Measurements from ENCODE around the gene PI4KA. TPM values are rescaled to one million over a fixed set of nuclear protein-coding genes. Genes with fewer than 3 reads are reported as not detected.

The PI4KA gene
- total and polyA plus RNA-seq, 2 experiments from 2014 or later = 83.7 to 85.2 TPM

DNA sequence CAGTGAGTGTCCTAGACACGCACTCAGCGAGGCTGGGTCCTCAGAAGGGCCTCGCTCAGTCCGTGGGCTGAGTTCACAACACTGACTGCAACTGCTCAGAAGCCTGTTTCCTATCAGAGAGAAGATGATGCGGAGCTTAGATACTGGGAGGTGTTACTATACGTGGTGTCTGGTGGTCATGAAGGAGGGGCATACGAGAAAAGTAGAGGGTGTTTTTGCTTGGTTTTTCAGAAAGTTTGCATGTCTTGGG lies 94.2 kb downstream of the PI4KA start:
- no peaks in the 10 kb centered on the region for H3K27me3 ChIP-seq
- H3K36me3 ChIP-seq = peaks cover 13% of the 10 kb centered on the region
- DNase-seq (ENCODE audit: low read depth in 1 of 2, low spot score in 1 of 2) = no peak
- no peaks in the 10 kb centered on the region for H3K4me1 ChIP-seq (ENCODE audit: low read depth)
- no peak overlapping the region for H3K4me3 ChIP-seq
- H3K9me3 ChIP-seq (ENCODE audit: low read depth) = no peaks in the 10 kb centered on the region
- TF ChIP-seq, protein P1, sequence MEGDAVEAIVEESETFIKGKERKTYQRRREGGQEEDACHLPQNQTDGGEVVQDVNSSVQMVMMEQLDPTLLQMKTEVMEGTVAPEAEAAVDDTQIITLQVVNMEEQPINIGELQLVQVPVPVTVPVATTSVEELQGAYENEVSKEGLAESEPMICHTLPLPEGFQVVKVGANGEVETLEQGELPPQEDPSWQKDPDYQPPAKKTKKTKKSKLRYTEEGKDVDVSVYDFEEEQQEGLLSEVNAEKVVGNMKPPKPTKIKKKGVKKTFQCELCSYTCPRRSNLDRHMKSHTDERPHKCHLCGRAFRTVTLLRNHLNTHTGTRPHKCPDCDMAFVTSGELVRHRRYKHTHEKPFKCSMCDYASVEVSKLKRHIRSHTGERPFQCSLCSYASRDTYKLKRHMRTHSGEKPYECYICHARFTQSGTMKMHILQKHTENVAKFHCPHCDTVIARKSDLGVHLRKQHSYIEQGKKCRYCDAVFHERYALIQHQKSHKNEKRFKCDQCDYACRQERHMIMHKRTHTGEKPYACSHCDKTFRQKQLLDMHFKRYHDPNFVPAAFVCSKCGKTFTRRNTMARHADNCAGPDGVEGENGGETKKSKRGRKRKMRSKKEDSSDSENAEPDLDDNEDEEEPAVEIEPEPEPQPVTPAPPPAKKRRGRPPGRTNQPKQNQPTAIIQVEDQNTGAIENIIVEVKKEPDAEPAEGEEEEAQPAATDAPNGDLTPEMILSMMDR (IDR thresholded peaks at IDR 0.05; ENCODE audit: low read depth, low read length) = no peak
- no peak overlapping the region for H3K27ac ChIP-seq

DNA sequence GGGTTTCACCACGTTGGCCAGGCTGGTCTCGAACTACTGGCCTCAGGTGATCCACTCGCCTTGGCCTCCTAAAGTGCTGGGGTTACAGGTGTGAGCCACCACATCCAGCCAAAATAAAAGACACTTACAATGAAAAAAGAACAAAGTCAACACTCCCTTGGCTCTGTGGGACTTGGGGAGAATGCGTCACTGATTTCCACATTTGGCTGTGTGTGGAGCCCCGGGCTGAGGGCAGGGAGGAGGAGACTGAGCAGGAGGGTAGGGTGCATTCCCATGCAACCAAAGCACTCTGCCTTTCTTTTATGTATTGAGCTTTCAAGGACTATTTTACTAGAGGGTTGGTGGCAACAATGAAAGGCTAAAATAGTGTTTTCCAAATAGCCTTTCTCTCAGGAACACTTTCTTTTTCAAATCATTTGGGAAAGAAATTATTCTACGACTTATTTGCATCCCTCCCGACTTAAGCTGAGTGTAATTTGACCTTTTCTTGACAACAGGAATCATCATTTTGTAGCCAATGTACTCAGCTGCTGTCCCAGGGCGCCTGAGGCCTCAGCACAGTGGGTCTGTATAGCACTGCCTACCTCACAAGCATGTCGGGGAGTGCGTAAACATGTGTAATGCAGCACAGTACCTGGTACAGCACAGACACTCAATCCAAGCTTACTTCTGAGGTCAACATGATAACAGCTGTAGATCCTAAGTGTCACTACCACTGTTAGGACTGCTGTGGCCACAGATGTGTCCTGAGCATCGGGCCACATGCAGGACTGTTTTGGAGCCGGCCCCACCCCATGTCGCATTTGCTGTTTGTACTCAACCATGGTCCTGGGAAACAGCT lies 94.8 kb downstream of the PI4KA start:
- TF ChIP-seq, protein P1 (IDR thresholded peaks at IDR 0.05; ENCODE audit: low read depth, low read length) = no peak
- Histone ChIP-seq H3K36me3 (peaks cover 13% of the 10 kb centered on the region), H3K4me3 (no peak overlapping the region), H3K4me1 (ENCODE audit: low read depth) (no peaks in the 10 kb centered on the region), H3K27ac (no peak overlapping the region), H3K9me3 (ENCODE audit: low read depth) (no peaks in the 10 kb centered on the region), H3K27me3 (no peaks in the 10 kb centered on the region)
- no peak for DNase-seq (ENCODE audit: low read depth in 1 of 2, low spot score in 1 of 2)

DNA sequence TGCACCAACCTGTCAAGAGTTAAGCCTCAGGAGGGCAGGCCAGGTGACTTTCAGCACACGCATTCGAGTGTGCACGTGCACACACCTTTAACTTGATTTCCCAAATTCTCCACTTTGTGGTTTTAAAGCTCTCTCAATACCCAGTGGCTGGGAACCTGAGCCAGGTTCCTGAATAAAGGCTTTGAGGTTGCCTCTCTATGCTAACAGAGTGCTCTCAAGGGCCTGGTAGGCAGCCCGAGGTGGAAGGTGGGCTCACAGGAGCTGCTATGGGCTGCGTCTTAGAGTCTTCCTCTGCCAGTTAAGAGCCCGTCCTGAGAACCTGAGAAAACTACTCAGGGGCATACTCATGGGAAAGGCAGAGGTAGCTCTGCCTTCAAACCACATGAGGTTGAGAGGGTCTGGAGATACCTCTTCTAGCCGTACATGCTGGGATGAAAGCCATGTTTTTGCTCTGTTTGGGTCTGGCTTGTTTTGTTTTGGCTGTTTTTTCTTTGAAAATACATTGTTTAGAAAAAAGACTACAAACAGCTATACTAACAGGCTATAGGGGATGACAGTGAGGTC lies 96.3 kb downstream of the PI4KA start:
- TF ChIP-seq, protein P1 (IDR thresholded peaks at IDR 0.05; ENCODE audit: low read depth, low read length) = no peak
- no peaks in the 10 kb centered on the region for H3K9me3 ChIP-seq (ENCODE audit: low read depth)
- no peak for DNase-seq (ENCODE audit: low read depth in 1 of 2, low spot score in 1 of 2)
- H3K36me3 ChIP-seq = peaks cover 13% of the 10 kb centered on the region
- H3K4me3 ChIP-seq = no peak overlapping the region
- H3K27me3 ChIP-seq = no peaks in the 10 kb centered on the region
- no peak overlapping the region for H3K27ac ChIP-seq
- H3K4me1 ChIP-seq (ENCODE audit: low read depth) = no peaks in the 10 kb centered on the region

DNA sequence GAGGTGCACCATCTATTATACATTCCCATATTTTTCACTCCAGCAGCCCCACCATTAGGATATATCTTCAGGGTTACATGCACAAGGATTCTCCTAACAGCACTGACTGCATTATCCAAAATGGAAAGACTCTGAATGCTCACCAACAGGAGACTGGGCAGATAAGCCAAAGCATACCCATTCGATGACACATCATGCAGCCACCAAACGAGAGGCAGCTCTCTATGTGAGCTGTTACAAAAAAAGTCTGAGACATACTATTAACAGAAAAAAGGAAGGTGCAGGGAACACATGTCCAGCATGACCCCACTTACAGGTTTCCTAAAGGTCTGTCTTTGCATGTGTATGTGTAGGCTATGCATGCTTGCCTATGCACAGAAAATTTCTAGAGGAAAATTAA lies 97.1 kb downstream of the PI4KA start:
- Histone ChIP-seq H3K36me3 (peaks cover 13% of the 10 kb centered on the region), H3K4me3 (no peak overlapping the region), H3K27me3 (no peaks in the 10 kb centered on the region), H3K27ac (no peak overlapping the region), H3K9me3 (ENCODE audit: low read depth) (no peaks in the 10 kb centered on the region), H3K4me1 (ENCODE audit: low read depth) (no peaks in the 10 kb centered on the region)
- TF ChIP-seq, protein P1 (IDR thresholded peaks at IDR 0.05; ENCODE audit: low read depth, low read length) = no peak
- no peak for DNase-seq (ENCODE audit: low read depth in 1 of 2, low spot score in 1 of 2)

DNA sequence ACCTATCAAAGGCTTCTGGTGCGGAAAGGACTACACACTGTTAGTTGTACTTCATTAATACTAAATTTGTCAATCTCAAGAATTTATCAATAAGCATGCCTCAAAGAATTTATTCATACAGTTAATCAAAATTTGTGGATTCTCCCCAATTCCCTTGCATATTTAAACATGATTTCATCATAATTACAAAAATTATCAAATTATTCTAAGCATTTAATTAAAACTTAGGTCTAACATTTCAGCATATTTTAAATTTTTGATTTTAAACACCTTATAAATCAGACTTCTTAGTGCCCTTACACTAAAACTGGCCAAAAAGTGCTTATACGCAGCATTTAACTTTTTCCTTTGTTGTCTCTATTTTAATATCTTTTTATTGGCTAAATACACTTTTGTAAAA lies 98.5 kb downstream of the PI4KA start:
- Histone ChIP-seq H3K27ac (no peak overlapping the region), H3K9me3 (ENCODE audit: low read depth) (no peaks in the 10 kb centered on the region), H3K4me1 (ENCODE audit: low read depth) (no peaks in the 10 kb centered on the region), H3K27me3 (no peaks in the 10 kb centered on the region), H3K36me3 (peaks cover 13% of the 10 kb centered on the region), H3K4me3 (no peak overlapping the region)
- TF ChIP-seq, protein P1 (IDR thresholded peaks at IDR 0.05; ENCODE audit: low read depth, low read length) = no peak
- no peak for DNase-seq (ENCODE audit: low read depth in 1 of 2, low spot score in 1 of 2)

Data from cardiac muscle cell (in vitro differentiated cells and primary cell).